EL (cell line): ENCODE data around the gene WDR93.
"Not testable (repeated sequence)": the region's sequence is repeated elsewhere in the genome, so short reads cannot be mapped to it uniquely, and the experiment has no call there.

ENCODE experiments used
- DNase-seq: peaks from one replicate; pipeline ENCODE4 v3.0.0-alpha.2; 2016

The WDR93 gene

DNA sequence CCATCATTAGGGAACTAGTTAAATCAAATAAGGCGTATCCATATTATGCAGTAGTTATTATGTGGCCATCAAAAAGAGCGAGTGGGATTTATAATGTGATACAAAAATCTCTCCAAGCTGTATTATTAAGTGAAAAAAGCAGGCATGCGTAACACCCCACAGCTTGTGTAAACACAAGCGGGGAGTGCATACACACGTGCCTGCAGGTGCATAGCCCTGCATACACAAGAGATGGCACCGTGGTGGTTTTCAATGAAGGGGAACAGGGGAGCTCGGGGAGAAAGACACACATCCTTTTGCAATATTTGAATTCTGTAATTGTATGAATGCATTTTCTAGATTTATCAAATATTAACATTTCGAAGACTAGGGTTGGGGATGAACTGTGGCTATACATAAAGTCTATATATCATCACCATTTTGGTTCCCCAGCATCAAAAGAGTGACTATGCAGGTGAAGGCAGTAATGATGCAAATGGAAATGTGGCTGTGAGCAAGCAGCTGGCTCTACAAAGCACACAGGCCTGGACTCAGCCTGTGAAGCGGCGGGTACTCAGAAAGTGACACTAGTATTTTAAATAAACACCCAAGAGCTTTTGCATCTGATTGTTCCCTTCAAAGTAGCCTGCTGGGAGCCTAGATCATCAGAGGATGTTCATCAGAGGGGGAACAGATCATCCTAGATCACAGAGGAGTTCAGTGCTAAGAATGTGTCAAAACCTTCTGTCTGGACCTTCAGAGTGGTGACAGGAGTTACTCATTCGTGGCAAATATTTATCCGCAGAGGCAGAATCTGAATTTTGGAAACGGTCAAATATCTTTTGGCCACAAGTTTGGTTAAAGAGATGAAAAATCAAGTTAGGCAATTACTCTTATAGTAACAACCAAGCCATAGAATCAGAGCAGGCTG is 25.9 kb upstream of the WDR93 start:
- DNase-seq, result no peak

DNA sequence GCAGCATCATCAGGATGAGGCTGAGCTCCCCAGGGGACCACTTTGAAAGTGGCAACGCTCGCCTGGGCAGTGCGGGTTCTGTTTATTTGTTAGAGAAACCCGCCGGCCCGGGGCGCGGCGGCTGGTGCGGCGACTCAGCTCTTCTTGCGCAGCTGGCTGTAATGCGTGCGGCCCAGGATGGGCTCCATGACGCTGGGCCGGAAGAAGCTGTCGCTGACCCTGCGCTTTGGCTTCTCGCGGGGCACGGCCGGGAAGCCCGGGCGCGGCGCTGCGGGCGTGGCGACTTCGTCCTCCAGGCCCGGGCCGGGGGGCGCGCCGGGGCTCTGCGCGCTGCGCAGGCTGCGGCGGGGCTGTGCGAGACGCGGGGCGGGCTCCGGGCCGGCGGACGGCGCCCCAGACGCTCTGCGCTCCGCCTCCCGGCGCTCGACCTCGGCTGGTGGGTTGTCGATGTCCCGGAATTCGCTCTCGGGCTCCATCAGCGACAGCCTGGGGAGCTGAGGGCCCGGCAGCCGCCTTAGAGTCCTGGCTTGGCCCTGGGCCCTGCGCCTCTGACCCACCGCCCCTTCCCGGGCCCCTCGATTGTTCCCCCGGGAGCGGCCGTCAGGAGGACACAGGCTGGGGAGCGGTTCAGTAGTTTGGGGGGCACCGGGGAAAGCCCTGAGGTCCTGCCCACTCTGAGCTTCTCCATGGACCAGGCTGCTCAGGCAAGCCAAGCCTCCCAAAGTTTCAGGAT is 25.0 kb upstream of the WDR93 start:
- DNase-seq, result peak; percentile 68

DNA sequence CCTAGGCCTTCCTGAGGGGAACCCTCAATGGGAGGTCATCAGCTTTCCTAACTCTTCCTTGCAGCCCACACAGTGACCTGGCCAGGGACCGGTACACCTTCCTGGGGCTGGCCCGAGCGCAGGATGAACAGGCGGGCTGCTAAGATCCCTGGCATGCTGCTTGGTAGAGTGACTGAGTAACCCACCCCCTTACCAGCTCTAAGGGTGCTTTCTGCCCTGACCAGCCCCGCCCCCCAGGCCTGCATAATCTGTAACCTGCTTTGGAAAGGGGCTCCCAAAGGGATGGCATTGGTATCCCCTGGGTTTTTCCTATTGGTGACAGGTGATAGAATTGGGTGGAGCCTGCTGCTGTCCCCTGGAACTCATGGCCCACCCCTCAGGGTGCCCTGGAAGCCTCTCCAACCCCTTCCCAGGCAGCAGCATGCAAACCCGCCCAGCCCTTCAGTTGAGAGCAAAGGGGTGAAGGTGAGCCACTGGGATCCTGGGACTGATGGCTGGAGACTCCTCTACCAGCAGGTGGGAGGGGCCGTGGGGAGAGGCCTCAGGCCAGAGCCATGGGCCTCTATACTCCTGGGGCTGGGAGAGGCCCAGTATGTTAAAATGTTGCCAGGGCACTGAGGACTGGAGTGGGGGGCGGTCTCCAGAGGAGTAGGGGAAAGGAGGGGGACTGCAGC is 24.3 kb upstream of the WDR93 start:
- no peak for DNase-seq

DNA sequence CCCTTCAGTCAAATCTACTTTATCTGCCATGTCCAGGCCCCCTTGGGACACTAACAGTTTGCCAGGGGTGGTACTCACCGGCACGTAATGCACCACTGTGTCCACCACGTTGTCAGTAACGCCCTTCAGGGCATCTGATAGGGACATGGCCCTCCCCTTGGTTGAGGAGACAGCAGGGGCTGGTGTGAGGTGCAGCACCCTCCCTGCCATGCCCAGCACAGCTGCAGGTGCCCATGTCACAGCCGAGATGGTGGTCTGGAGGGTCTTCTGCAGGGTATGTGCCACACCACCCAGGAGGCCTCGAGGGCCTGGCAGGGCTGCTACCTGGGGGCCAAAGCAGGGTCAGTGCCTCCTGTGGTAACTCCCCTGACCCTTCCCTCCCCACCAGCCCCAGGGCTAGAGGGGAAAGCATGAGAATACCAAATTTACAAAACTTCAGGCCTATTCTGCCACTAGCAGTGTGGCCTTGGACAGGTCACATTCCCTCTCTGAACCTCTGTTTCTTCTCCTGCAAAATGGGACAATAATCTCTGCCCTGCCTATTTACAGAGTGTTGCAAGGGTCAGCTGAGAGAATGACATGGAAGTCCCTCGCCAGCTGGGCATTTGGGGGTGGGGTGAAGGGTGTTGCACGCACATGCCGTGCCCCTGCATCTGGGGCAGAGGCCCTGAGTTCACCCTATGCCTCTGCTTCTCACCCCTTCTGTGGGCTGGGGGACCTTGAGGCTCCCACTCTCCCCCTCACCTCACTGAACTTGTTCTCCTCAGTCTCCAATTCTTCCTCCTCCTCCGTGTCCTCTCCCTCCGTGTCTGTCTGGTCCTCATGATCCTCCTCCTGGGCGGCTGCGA is 23.5 kb upstream of the WDR93 start:
- DNase-seq, result no peak

DNA sequence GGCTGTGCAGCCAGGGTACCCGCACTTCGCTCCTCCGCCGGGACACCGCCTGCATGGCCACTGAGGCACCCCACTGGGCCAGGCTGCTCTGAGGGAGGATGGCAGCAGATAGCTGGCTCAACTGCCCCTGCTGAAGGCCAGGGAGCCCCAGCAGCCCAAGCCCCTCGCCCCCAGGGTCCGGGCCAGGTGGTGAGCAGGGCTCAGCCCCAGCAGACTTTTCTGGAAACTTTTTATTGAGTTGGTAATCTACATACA is 23.0 kb upstream of the WDR93 start:
- DNase-seq, result no peak

DNA sequence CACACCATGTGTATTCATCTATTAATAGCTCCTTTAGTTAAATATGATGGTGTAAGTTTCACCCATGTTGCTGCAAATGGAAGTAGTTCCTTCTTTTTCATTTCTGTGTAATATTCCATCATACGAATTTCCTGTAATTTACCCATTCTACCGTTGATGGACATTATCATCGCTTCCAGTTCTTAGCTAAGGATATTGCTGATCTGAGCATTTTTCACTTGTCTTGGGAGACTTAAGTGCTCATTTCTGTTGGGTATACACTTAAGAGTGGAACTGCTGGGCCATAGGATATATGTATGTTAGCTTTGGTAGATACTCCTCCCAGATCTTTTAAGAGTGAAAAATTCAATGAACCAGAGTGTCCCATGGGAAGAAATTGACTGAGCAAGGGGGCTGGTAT is 22.4 kb upstream of the WDR93 start:
- no peak for DNase-seq

DNA sequence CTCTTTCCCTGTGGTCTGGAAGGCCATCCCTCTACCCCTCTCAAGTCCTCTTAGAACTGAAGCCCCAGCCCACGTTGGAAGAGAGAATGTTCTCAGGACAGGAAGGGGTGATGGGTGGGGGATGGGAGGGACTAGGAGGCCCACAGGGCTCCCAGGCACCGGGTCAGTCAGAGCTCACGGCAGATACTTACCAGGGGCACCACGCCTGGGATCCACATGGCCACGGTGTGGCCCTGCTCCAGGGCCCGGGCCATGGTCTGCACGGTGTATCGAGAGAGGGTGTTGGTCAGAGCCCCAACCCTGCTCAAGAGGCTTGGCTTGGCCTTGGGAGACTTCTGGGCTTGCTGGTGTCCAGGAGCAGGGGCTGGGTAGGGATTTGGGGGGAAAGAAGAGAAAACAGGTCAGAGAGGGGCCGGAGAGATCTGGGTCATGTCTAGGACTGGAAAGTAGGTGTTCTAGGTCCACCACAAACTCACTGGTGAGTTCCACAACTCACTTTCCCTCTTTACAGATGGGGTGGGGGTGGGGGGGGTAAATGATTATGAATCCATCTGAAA is 21.2 kb upstream of the WDR93 start:
- no peak for DNase-seq

DNA sequence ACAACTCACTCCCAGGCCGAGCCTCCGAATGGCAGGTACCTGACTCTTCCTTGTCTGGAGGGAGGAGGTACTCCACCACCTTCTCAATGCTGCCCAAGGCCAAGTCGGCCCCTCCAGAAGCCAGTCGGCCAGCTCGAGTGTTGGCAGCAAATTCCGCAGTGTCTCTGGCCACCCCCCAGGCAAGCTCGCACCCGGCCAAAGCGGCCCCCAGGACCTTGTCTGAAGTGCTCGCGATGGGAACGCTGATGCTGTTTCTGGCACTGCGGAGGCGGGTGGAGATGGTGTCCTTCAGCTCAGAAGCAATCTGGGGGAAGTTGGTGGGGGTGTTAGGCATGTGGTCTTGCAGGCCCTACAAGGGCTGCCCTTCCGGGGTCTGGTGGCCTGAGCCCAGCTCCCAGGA is 20.7 kb upstream of the WDR93 start:
- no peak for DNase-seq

DNA sequence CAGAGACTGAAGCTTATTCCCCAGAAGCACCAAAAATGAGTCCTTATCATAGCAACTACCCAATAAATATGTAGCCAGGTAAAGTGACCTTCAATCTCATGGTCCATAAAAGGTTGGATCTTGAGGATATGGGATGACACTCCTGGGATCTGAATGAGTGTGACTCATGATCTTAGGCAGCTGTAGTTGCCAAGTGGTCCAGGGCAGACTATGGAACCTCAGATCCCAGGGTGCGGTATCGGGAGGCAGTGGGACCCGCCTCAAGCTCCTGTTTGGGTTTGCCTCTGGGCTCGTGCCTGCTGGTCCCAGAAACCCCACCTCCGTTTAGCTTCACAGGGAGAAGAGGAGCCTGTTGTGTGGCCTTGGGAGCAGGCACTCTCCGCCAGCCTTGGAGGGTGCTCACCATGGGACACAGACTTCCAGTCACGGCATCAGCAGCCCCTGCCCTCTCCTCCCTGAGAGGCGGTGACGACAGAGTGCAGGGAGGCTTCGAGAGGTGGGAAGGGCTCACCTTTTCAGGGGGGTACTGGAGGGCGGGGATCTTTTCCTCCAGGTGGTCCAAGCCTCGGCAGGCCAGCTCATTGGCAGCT is 19.5 kb upstream of the WDR93 start:
- DNase-seq, result no peak

DNA sequence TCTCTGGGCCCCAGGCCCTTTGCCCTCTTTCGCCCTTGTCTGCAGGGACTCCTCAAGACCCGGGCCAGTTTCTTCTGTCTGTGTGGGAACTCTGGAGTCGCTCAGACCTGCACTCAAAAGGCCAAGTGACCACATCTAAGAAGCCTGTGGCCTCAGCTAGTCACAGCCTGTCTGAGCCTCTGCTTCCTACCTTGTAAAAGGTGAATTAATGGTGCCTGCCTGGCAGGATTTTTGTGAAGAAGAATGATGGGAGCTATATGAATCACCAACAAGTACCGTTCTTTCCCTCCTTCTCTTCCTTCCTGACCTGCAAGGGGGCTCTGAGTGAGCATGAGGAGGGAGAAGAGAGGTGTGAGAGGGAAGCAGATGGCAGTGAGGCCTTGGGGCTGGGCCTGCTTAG is 18.9 kb upstream of the WDR93 start:
- no peak for DNase-seq

DNA sequence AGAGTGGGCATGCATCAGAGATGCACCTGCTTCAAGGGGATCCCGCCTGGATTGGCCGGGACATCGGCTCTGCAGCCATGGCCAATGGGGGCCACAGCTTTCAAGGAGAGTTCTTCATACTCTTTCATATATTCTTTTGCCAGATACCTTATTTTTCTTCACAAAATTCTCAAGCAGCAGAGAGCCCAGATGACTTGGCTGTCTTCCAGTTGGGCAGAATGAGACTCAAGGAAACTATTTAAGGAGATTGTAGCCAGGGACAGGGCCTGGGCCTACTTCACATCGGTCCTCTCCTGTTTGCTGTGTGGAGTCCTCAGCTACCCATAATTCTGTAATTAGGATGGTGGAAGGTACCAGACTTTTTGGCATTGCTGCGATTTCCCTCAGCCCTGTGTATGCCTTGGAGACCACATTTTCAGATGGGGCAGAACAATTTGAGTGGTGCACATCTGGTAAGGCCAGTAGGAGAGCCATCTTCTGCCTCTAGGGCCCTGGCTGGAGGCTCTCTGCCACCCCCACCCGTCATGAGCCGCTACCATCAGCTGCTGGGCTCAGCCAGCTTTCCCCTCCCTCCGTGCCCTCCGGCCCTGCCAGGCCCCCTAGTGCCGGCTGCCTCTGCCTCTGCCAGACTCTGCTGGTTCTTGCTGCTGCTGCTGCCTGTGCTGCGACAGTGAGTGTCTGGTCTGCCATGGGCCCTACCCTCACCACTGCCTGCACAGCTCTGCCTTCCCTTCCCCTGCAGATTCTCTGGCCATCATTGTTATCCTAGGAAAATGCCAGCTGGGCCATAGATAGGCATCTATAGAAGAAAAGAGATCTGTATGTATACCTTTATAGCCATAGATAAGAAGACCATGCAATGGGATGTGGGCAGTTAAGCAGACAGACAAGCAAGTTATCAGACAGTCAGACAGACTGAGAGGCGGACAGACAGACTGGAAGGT is 18.1 kb upstream of the WDR93 start:
- no peak for DNase-seq

DNA sequence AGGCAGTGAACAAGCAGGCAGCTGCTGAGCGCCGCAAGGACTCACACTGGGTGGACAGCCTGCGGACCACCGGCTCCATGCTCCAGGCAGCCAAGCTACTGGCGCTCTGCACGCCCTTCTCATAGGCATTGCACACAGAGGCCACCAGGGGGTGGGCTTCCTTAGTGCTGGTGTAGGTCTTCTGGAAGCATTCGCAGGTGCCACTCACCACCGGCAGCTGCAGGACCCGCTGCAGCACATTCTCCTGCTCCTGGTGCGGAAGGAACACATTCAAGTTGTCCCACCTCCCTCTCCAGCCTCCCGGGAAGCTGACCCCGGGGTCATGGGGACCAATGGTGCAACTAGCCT is 17.5 kb upstream of the WDR93 start:
- DNase-seq, result no peak

DNA sequence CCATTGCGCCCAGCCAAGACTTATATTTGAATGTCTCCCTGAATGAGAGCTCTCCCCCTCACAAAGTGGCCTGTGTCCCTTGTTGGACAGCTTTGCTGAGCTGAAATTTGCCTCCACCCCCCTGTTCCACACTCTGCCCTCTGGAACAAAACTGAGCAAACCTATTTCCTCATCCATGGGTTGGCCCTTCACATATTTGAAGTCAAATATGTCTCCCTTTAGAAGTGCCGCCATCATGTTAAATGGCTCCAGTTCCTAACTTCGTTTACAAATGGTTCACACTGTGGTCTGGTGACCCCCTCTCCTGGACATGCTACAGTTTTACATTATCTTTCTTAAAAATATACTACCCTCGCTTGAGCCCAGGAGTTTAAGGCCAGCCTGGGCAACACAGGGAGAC is 16.1 kb upstream of the WDR93 start:
- DNase-seq, result no peak

DNA sequence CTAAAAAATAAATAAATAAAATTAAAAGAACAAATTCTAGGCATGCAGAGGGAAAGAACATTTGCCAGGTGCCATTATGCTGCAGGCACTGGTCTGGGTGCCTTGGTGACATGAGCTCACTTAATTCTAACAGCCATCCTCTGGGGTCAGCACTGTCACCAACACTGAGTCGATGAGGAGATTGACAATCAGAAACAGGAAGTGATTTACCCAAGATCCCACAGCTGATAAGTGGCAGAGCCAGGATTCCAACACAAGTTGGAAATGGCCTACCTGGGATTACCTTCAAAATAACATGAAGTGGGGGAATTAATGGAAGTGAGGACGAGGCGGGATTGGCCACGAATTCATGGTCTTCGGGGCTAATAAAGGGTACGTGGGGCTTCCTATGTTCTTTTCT is 15.0 kb upstream of the WDR93 start:
- no peak for DNase-seq

DNA sequence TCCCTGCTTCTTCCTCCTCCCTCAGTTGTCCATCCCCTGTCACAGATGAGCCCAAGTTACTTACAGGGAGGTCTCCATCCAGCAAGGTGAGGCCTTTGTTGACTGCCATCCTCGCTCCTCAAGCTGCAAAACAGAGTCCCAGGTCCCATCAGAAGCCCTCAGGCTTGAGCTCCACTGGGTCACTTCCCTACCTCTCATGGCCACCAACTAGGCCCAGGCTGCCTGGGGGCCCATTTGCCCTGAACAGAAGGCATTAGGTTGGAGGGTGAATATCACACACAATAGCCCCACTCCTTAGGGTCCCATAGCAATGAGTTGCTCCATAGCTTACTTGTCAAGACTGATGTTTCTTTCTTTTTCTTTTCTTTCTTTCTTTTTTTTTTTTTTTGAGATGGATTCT is 13.2 kb upstream of the WDR93 start:
- DNase-seq, result no peak

DNA sequence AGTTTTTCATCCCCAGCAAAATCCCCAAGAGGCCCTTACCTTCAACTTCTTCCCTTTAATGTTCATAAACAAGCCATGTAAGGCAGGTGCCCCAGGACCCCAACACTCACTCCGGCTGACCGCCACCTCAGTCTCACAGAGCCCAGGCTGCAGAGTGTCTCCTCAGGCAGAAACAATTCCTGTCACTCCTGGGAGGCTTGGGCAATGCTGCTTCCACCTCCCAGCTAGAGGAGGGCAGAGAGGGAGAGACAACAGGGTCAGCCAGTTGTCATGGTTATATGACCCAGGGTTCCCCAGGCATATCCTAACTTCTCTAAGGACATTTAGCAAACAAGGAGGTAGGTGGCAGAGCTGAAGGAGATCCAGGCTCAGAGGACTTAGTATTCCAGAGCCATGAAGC is 11.4 kb upstream of the WDR93 start, which contains the start of gene PLIN1:
Gene PLIN1 (minus strand): TSS at position 156 of the 400 bp plus-strand sequence. CDS start 1,878 bp downstream, outside the sequence.
- no peak for DNase-seq

DNA sequence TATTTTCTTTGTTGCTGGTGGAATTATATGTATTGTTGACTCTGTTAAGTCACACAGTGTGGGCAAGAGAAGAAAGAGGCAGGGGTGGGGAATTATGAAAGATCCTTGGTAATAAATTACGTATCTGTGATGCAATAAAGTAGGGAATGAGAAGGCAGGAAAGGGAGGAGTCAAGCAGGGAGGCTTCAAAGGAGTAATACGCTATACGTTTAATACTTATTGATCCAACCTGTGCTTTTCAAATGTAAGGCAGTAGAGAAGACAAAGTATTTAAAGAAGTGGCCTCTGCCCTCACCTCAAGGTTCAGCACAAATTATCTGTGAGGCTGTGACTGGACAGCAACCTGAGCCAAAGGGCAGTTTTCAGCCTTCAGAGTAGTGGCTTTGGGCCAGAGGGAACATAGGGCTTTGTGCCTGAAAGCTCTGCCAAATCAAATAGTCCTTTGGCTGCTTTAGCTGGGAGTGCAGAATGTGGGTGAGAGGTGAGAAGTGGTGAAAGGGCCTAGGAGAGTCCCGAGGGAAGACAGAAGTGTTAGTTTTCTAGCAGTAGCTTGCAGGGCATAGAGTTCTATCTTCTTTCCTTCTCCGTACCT is 10.2 kb upstream of the WDR93 start:
- DNase-seq, result no peak

DNA sequence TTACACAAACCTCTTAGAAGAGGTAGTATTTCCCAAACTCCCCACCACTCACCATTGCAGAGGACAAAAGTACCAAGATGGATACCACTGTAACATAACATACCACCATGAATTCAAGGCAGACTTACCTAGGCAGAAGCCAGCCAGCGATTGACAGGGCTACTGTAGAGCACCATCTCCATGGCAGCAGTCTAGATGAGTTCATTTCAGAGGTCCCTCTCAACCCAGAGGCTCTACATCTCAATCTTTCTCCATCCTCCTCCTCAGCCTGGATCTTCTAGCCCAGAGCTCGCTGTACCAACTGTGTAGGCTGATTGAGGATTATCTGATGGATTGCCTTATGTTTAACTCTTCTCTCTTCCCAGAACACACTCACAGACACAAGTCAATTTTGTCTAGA is 9.5 kb upstream of the WDR93 start:
- no peak for DNase-seq

DNA sequence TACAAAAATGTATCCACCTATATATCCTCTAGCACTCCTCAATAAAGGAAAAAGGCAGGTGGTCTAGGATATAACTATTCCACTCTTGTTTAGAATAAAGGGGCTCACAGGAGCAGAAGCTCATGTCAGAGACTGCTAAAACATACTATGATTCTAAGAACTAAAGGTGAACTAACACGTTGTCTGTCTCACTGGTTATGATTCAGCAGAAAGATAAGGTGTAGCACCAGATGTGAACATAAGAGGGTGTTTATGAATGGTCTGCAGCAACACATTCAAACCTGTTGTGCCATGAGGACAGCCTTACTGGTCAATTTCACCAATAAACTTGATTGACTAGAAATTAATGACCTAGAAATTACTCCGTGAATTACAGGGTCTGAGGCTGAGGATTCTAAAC is 4.6 kb upstream of the WDR93 start:
- DNase-seq, result no peak

DNA sequence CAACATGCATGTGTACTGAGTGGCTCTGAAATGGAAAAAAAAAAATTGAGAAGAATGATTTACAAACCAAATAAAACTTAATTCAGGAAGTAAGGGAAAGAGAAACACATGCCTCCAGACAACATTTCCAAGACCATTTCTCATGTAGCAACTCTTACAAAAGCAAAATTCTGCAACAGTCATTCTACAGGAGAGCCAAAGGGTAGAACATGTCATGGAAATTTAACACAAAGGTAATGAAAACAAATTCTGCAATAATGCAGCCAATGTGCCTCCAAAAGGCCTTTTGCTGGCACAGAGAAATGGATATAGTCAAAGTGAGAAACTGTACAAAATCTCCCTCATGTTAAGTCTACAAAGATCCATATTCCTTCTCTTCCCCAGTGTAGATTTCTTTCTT is 4.1 kb upstream of the WDR93 start:
- DNase-seq, result no peak

DNA sequence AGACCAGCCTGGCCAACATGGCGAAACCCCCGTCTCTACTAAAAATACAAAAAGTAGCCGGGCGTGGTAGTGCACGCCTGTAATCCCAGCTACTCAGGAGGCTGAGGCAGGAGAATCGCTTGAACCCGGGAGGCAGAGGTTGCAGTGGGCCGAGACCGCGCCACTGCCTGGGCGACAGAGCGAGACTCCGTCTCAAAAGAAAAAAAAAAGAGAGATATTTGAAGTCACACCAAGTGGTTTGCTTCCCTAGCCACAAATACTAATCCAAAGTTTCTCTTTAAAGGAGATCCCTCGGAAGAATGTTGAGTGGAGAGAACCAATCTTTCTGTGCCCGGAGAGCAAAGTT is 708 bp upstream of the WDR93 start:
- not testable (repeated sequence) for DNase-seq
